GM12878 (cell line): ENCODE data around the gene ARHGEF10L. TPM values are rescaled to one million over a fixed set of nuclear protein-coding genes. Genes with fewer than 3 reads are reported as not detected.

Experiments used
- ATAC-seq: fragments of 200-7000 bp; cut with Tn5 transposase; 3 replicates; pipeline ENCODE4 v1.9.1; 2020; ENCODE audit warnings: mild to moderate bottlenecking, moderate library complexity
- BruUV-seq: library from RNA; stranded (reverse); fragments of 400-500 nt; replicated peaks from 2 replicates; lab custom pipeline; 2021; lab: Mats Ljungman, UMichigan
- CTCF ChIA-PET: fragments of 300-600 bp; sonication (Branson Sonifier 250); formaldehyde crosslinking; extraction: SDS; loops from one replicate; lab custom pipeline; 2021; ENCODE audit warnings: inconsistent platforms; lab: Yijun Ruan, JAX
- POLR2A ChIA-PET: fragments of 350-600 bp; formaldehyde crosslinking; extraction: SDS; loops from one replicate; lab custom pipeline; 2021; ENCODE audit warnings: inconsistent platforms; lab: Charles Lee
- RAD21 ChIA-PET: fragments of 300-600 bp; sonication (Branson Sonifier 250); formaldehyde crosslinking; loops from one replicate; lab custom pipeline; 2023; ENCODE audit warnings: antibody characterized with exemption; ENCODE audit not compliant: unreplicated experiment; lab: Charles Lee
- SMC1A ChIA-PET: fragments of 300-600 bp; sonication (Branson Sonifier 250); formaldehyde crosslinking; loops from one replicate; lab custom pipeline; 2023; ENCODE audit not compliant: unreplicated experiment, uncharacterized antibody; lab: Charles Lee
- DNase-seq: peaks from one replicate; pipeline ENCODE4 v3.0.0-alpha.2; 2011; ENCODE audit warnings: low read depth, low spot score
- FAIRE-seq: peaks from 3 replicates; lab custom pipeline; 2011; peaks lifted over from hg19 to GRCh38; lab: Jason Lieb, UNC
- H2AFZ ChIP-seq: 2 replicates; pipeline ENCODE4 v1.6.0; 2011; ENCODE audit warnings: low read depth, low read length, control low read depth; ENCODE audit not compliant: control insufficient read depth
- H3K27ac ChIP-seq: 2 replicates; pipeline ENCODE4 v1.5.1; 2011; ENCODE audit warnings: control low read depth; ENCODE audit not compliant: control insufficient read depth, insufficient read depth
- H3K27me3 ChIP-seq, 2 experiments: replicated peaks in 1 of 2; 2 replicates each; pipeline versions ENCODE4 v1.6.0 to v1.6.1; 2011; ENCODE audit warnings: low read length in 1 of 2; ENCODE audit not compliant: control insufficient read depth in 2 of 2, insufficient read depth in 2 of 2
- H3K36me3 ChIP-seq, 2 experiments: 2 replicates each; pipeline ENCODE4 v1.5.1; 2011; ENCODE audit warnings: low read length in 1 of 2; ENCODE audit not compliant: control insufficient read depth in 2 of 2, insufficient read depth in 2 of 2
- H3K4me1 ChIP-seq: 2 replicates; pipeline ENCODE4 v1.6.1; 2011; ENCODE audit warnings: mild to moderate bottlenecking, low read length, moderate library complexity, mixed read lengths; ENCODE audit not compliant: control insufficient read depth, insufficient read depth
- H3K4me2 ChIP-seq: 2 replicates; pipeline ENCODE4 v1.6.0; 2011; ENCODE audit warnings: control low read depth; ENCODE audit not compliant: control insufficient read depth, insufficient read depth
- H3K4me3 ChIP-seq: fragments of 200-600 bp; sonication (generic); 2 replicates; pipeline ENCODE4 v1.5.1; 2016
- H3K79me2 ChIP-seq: 2 replicates; pipeline ENCODE4 v1.6.0; 2011; ENCODE audit warnings: low read length; ENCODE audit not compliant: control insufficient read depth, insufficient read depth
- H3K9ac ChIP-seq: 2 replicates; pipeline ENCODE4 v1.8.0; 2011; ENCODE audit warnings: low read length, control low read depth, mixed read lengths; ENCODE audit not compliant: control insufficient read depth, insufficient read depth
- H3K9me3 ChIP-seq: replicated peaks from 3 replicates; pipeline ENCODE4 v1.5.1; 2011; ENCODE audit warnings: mild to moderate bottlenecking, low read length; ENCODE audit not compliant: control insufficient read depth, insufficient read depth
- H4K20me1 ChIP-seq: 2 replicates; pipeline ENCODE4 v1.6.0; 2011; ENCODE audit not compliant: control insufficient read depth, insufficient read depth
- BCL11A ChIP-seq: IDR thresholded peaks from 2 replicates; pipeline ENCODE4 v1.6.1; 2011; ENCODE audit warnings: low read depth, low read length
- CHD2 ChIP-seq: IDR thresholded peaks from 2 replicates; pipeline ENCODE4 v1.6.1; 2011; ENCODE audit warnings: low read depth, low read length, improper control_type of control experiment, borderline replicate concordance
- EED ChIP-seq: sonication (generic); IDR thresholded peaks from 2 replicates; pipeline ENCODE4 v1.6.1; 2016; ENCODE audit warnings: antibody characterized with exemption, low read depth
- FOS ChIP-seq: IDR thresholded peaks from 3 replicates; pipeline ENCODE4 v1.6.1; 2011; ENCODE audit warnings: borderline replicate concordance; ENCODE audit not compliant: insufficient read length; ENCODE audit errors: extremely low read depth
- GABPA ChIP-seq: IDR thresholded peaks from 2 replicates; pipeline ENCODE4 v1.6.1; 2014; ENCODE audit warnings: antibody characterized with exemption, low read depth, mild to moderate bottlenecking, inconsistent platforms
- MXI1 ChIP-seq: fragments of 150-350 bp; IDR thresholded peaks from 2 replicates; pipeline ENCODE4 v1.6.1; 2011; ENCODE audit warnings: low read depth, mild to moderate bottlenecking, inconsistent platforms, low read length, improper control_type of control experiment
- MYC ChIP-seq: IDR thresholded peaks from 2 replicates; pipeline ENCODE4 v1.6.1; 2011; ENCODE audit warnings: mild to moderate bottlenecking, low read length, moderate library complexity, inconsistent platforms; ENCODE audit not compliant: insufficient read depth, insufficient replicate concordance, insufficient read length, severe bottlenecking
- NFYA ChIP-seq: IDR thresholded peaks from 2 replicates; pipeline ENCODE4 v1.6.1; 2011; ENCODE audit warnings: low read depth, mild to moderate bottlenecking, low read length, improper control_type of control experiment, borderline replicate concordance
- NR2C2 ChIP-seq: IDR thresholded peaks from 2 replicates; pipeline ENCODE4 v1.6.1; 2011; ENCODE audit warnings: borderline replicate concordance, low read depth; ENCODE audit not compliant: control insufficient read depth, insufficient read length
- NR2F1 ChIP-seq: fragments of 450-650 bp; conservative IDR thresholded peaks from 2 replicates; pipeline ENCODE4 v1.6.1; 2017; ENCODE audit warnings: mild to moderate bottlenecking
- RFX5 ChIP-seq: IDR thresholded peaks from 2 replicates; pipeline ENCODE4 v1.6.1; 2011; ENCODE audit warnings: low read depth, low read length, improper control_type of control experiment
- SPI1 ChIP-seq: IDR thresholded peaks from 2 replicates; pipeline ENCODE4 v1.6.1; 2011; ENCODE audit warnings: low read depth, mild to moderate bottlenecking, low read length, moderate library complexity, borderline replicate concordance; ENCODE audit not compliant: insufficient read depth
- TCF12 ChIP-seq: IDR thresholded peaks from 2 replicates; pipeline ENCODE4 v1.6.1; 2011; ENCODE audit warnings: low read depth, mild to moderate bottlenecking, low read length
- WRNIP1 ChIP-seq: IDR thresholded peaks from 2 replicates; pipeline ENCODE4 v1.6.1; 2011; ENCODE audit warnings: low read depth, low read length, improper control_type of control experiment, borderline replicate concordance
- ZNF207 ChIP-seq: fragments of 450-650 bp; IDR thresholded peaks from 2 replicates; pipeline ENCODE4 v1.6.1; 2014; ENCODE audit warnings: antibody characterized with exemption, mild to moderate bottlenecking, borderline replicate concordance
- WGBS: methylation state at CpG from one replicate; pipeline ENCODE4 v1.1.6; 2016; ENCODE audit warnings: low lambda C conversion rate; ENCODE audit not compliant: insufficient replicate concordance, insufficient coverage; ENCODE audit errors: missing lambda C conversion rate; 5-methylcytosine and 5-hydroxymethylcytosine counted together
- in situ Hi-C: fragments of 300-500 bp; cut with MboI; formaldehyde crosslinking; loops from 9 replicates; pipeline ENCODE4 v1.14.3; 2018; ENCODE audit warnings: mixed read lengths
- intact Hi-C: fragments of 100-400 bp; cut with micrococcal nuclease; formaldehyde crosslinking; loops from one replicate; pipeline ENCODE4 v1.14.2; 2022; ENCODE audit not compliant: unreplicated experiment
- polyA plus RNA-seq, 11 experiments: library from polyadenylated mRNA; depleted of rRNA in 4 of 11; unstranded in 6 of 11; stranded (reverse) in 5 of 11; fragments of >200 nt; fragmentation: Nextera tagmentation in 4 of 11; fragmentation: Illumina TruSeq in 1 of 11; extraction: Ambion mirVana in 4 of 11; extraction: Trizol in 1 of 11; gene quantifications; 1 replicate in 1 of 11; 2 replicates in 10 of 11; pipeline versions ENCODE4 v1.2.1 to v1.2.3, GENCODE V29; 2011 to 2016; ENCODE audit warnings: inconsistent platforms in 2 of 11, missing spikeins in 2 of 11, low read depth in 1 of 11
- total RNA-seq, 4 experiments: library from RNA; depleted of rRNA in 3 of 4; stranded (reverse); fragments of >200 nt in 3 of 4; fragmentation: Illumina TruSeq in 1 of 4; extraction: Trizol in 1 of 4; gene quantifications; 2 replicates each; pipeline versions ENCODE4 v1.2.1 to v1.2.3, GENCODE V29; 2013 to 2021

ARHGEF10L gene
- total and polyA plus RNA-seq, 10 of the 15 experiments (the other 5 are each of a cell fraction or from before 2014, with no cell fraction given), result 0.05 to 0.94 (median 0.28) TPM; not detected in 2

DNA sequence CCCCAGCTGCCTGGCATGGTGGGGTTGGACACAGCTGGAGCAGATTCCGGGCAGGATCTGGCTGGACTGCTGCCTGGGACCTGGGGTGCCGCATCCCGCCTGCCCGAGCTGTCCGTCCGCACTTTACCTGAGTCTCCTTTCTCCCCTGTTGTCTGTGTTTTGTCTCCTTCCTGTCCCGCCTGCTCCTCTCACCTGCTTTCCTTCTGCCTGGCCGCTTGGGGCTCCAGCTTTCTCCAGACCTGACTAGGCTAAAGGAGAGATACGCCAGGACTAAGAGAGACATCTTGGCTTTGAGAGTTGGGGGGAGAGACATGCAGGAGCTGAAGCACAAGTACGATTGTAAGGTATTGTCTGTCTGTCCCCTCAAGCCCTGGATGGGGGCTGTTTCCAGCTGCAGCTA lies 73.3 kb downstream of the ARHGEF10L start (continued):
- no peak for TF ChIP-seq NR2C2
- TF ChIP-seq NR2F1, result no peak
- no peak for TF ChIP-seq MXI1
- TF ChIP-seq NFYA, result no peak
- no peak for TF ChIP-seq FOS
- no peak for TF ChIP-seq EED
- TF ChIP-seq ZNF207, result no peak
- TF ChIP-seq WRNIP1, result no peak
- no peak for TF ChIP-seq CHD2
- no peak for TF ChIP-seq TCF12
- no peak for TF ChIP-seq GABPA

DNA sequence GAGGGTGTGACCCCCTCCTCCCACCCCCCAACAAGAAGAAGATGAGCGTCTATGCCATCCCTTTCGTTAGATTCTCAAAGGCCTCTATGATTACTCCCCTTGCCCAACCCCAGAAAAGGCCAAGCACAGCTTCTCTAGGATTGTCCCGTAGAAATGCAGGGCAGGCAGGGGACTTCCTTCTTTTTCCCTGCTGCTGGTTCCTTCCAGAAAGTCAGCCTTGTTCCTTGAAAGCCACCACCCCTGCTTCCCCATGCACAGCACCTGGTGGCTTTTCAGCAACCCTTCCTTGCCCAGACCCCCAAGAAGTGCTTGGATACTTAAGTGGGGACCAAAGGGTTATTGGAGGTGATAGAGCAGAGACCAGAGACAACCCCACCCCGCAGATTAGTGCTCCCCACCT lies 75.1 kb downstream of the ARHGEF10L start:
- DNase-seq (no peak), FAIRE-seq (no peak), ATAC-seq (no peak)
- WGBS, result 26% methylated on average over 4 of the region's 4 CpGs
- in situ Hi-C loops (no loop called here), intact Hi-C loops (no loop called here)
- Histone ChIP-seq H3K27me3 (peaks cover 0 to 2% of the 10 kb centered on the region in 2 experiments; a peak in 2 of 4 replicates), H4K20me1 (no peaks in the 10 kb centered on the region), H3K36me3 (no peaks in the 10 kb centered on the region), H3K4me1 (no peaks in the 10 kb centered on the region), H3K9me3 (no peaks in the 10 kb centered on the region), H3K27ac (no peak overlapping the region), H2AFZ (no peak overlapping the region), H3K9ac (no peak overlapping the region), H3K79me2 (no peaks in the 10 kb centered on the region), H3K4me3 (no peak overlapping the region), H3K4me2 (no peak overlapping the region)
- ChIA-PET POLR2A (no interaction called here), CTCF (no interaction called here), SMC1A (no interaction called here), RAD21 (interaction anchor here (0.5 kb wide), 1 partner anchor 157 kb away, joined by 6 read pairs; no protein-coding TSS in a partner anchor)
- no peak for TF ChIP-seq SPI1
- TF ChIP-seq MYC, result no peak
- TF ChIP-seq RFX5, result no peak
- no peak for TF ChIP-seq BCL11A
- BruUV-seq, result no TSS peak
